Measurements from ENCODE around the gene SF3A2. TPM values are rescaled to one million over a fixed set of nuclear protein-coding genes. Genes with fewer than 3 reads are reported as not detected.

The SF3A2 gene
- total RNA-seq, 1 donor from 2014 or later = 14.4 TPM

DNA sequence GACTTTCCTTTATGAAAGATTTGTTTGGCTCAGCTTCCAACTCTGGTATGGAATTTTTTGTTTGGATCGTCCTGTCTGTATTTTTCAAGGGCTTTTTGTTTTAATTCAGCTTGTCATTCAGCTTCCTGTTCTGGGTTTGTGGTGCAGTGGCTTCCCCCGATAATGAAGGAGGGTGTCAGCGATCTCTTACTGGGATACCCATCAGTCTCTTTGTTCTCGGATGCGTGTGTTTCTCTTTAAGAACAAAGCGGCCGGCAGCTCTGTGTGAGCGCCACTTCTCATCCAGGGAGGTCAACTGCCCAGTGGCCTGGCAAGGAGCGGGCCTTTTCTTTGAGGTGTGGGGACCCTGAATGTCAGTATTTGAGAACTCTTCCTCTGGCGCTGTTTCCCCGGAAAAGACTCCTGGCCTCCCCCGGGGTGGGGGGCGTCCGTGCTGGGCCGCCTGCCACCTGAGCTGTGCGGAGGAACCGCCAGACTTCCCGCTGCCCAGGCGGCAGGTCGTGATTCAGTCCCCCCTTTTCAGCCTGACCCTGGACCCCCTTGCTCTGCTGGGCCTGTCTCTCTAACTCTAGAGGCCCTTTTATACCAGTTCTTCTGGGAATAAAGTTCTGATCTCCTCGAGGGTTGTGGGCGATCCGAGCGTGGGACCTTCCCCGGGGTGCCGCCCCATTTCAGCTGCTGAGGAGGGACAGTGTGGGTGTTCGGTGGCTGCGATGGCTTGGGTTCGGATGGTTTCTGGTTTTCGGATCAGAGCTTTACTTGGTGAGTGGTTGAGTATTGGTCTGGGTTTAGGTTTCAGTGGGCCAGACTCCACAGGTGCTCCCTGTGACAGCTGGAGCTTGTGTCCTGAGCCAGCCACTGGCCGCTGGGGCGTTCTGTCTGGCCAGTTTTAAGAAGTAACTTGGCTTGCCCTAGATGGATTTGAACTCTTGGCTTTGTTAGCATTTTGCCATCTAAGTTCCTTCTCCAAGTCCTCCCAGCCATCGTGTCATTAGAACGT is 3.4 kb downstream of the SF3A2 start:
- TF ChIP-seq, protein P1, sequence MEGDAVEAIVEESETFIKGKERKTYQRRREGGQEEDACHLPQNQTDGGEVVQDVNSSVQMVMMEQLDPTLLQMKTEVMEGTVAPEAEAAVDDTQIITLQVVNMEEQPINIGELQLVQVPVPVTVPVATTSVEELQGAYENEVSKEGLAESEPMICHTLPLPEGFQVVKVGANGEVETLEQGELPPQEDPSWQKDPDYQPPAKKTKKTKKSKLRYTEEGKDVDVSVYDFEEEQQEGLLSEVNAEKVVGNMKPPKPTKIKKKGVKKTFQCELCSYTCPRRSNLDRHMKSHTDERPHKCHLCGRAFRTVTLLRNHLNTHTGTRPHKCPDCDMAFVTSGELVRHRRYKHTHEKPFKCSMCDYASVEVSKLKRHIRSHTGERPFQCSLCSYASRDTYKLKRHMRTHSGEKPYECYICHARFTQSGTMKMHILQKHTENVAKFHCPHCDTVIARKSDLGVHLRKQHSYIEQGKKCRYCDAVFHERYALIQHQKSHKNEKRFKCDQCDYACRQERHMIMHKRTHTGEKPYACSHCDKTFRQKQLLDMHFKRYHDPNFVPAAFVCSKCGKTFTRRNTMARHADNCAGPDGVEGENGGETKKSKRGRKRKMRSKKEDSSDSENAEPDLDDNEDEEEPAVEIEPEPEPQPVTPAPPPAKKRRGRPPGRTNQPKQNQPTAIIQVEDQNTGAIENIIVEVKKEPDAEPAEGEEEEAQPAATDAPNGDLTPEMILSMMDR (IDR thresholded peaks at IDR 0.05) = no peak
- TF ChIP-seq EZH2phosphoT487 (IDR thresholded peaks at IDR 0.05) (no peak), EZH2 (IDR thresholded peaks at IDR 0.05) (no peak)
- peaks cover 10% of the 10 kb centered on the region for H3K36me3 Mint-ChIP-seq
- Histone ChIP-seq H3K4me3 (peak overlapping the region; percentile 72), H3F3A (ENCODE audit: low read depth) (peaks cover 30% of the 10 kb centered on the region), H3K4me1 (peaks cover 41% of the 10 kb centered on the region), H3K9me3 (ENCODE audit: low read depth) (no peaks in the 10 kb centered on the region), H3K27me3 (no peaks in the 10 kb centered on the region), H3K36me3 (no peaks in the 10 kb centered on the region), H3K27ac (peak overlapping the region; percentile 21), H3K79me2 (ENCODE audit: low read depth) (peaks cover 87% of the 10 kb centered on the region), H4K20me1 (ENCODE audit: low read depth) (peaks cover 86% of the 10 kb centered on the region), H3K9ac (peak overlapping the region; percentile 60), H3K4me2 (peak overlapping the region; percentile 81), H2AFZ (replicated peaks) (no peak overlapping the region)
- H3K4me1 Mint-ChIP-seq = peaks cover 55% of the 10 kb centered on the region
- H3K9me3 Mint-ChIP-seq = no peaks in the 10 kb centered on the region
- H3K4me3 Mint-ChIP-seq = peak overlapping the region; percentile 99
- H3K27ac Mint-ChIP-seq = peak overlapping the region; percentile 88
- peak; percentile 90 for DNase-seq (ENCODE audit: low spot score)
- H3K27me3 Mint-ChIP-seq (ENCODE audit: insufficient read depth, low read depth) = peaks cover 6% of the 10 kb centered on the region

DNA sequence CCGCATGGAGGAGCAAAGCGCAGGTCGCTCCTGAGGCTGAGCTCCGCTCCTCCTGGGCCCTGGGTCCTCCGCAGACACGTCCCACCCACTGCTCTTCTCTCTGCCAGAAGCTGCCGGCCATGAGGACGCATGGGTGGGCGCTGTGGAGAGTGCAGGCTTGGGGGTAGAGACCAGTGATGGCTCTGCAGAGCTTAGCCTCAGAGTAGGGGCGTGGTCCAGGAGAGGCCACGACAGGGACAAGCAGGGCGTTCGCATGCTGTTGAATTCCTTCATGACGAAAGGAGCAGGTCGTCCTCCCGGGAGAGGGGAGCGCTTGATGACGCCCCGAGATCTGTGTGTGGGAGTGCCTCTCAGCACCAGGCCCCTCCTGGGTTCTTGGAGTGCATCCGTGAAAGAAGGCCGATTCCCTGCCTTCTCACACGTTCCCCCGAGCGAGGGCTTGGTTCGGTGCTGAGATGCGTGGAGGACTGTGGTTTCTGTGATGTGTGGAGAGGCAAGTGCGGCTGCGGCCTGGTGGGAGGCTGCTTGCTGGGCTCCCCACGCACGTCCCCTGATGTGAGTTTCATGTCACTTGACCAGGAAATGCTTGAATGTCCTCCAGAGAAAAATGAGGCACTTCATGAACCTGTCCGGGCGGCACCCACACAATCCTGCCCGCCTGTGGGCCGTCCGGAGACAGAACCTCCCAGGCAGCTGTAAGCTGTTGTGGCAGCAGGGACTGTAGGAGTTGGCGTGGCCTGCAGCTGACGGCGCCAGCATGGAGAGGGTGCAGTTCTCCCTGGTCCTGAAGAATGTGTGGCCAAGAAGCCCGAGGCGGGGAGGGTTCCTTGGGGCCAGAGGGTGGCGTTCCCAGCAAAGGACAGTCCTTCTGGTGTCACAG is 4.5 kb downstream of the SF3A2 start:
- DNase-seq (ENCODE audit: low spot score) = no peak
- peaks cover 30% of the 10 kb centered on the region for H3F3A ChIP-seq (ENCODE audit: low read depth)
- H2AFZ ChIP-seq (replicated peaks) = no peak overlapping the region
- H3K79me2 ChIP-seq (ENCODE audit: low read depth) = peaks cover 77% of the 10 kb centered on the region
- H3K36me3 Mint-ChIP-seq = peaks cover 10% of the 10 kb centered on the region
- peak overlapping the region; percentile 81 for H3K4me2 ChIP-seq
- H4K20me1 ChIP-seq (ENCODE audit: low read depth) = peaks cover 92% of the 10 kb centered on the region
- peak overlapping the region; percentile 72 for H3K4me3 ChIP-seq
- peak overlapping the region; percentile 8 for H3K9ac ChIP-seq
- H3K27me3 Mint-ChIP-seq (ENCODE audit: insufficient read depth, low read depth) = peaks cover 7% of the 10 kb centered on the region
- H3K4me1 Mint-ChIP-seq = peaks cover 52% of the 10 kb centered on the region
- no peaks in the 10 kb centered on the region for H3K27me3 ChIP-seq
- peaks cover 38% of the 10 kb centered on the region for H3K4me1 ChIP-seq
- H3K9me3 ChIP-seq (ENCODE audit: low read depth) = no peaks in the 10 kb centered on the region
- no peaks in the 10 kb centered on the region for H3K36me3 ChIP-seq
- no peaks in the 10 kb centered on the region for H3K9me3 Mint-ChIP-seq
- no peak overlapping the region for H3K27ac ChIP-seq
- H3K4me3 Mint-ChIP-seq = peak overlapping the region; percentile 99
- no peak for TF ChIP-seq EZH2 (IDR thresholded peaks at IDR 0.05)
- TF ChIP-seq, protein P1 (IDR thresholded peaks at IDR 0.05) = no peak
- TF ChIP-seq EZH2phosphoT487 (IDR thresholded peaks at IDR 0.05) = no peak
- H3K27ac Mint-ChIP-seq = peak overlapping the region; percentile 93

DNA sequence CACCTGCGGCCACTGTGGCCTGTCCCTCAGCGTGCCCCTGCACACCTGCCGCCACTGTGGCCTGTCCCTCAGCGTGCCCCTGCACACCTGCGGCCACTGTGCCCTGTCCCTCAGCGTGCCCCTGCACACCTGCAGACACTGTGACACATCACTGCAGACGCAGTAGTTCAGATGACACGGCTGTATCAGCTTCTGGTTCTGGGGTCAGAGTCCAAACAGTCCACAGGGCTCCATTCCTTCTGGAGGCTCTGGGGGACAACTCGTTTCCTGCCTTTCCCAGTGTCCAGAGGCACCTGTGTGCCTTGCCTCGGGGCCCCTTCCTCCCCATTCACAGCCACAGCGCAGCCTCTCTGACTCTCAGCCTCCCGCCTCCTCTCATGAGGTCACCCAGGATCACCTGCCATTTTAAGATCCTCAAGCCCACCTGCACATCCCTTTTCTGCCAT is 5.5 kb downstream of the SF3A2 start:
- H3K79me2 ChIP-seq (ENCODE audit: low read depth) = peaks cover 73% of the 10 kb centered on the region
- Mint-ChIP-seq H3K36me3 (peaks cover 8% of the 10 kb centered on the region), H3K9me3 (no peaks in the 10 kb centered on the region), H3K4me1 (peaks cover 47% of the 10 kb centered on the region), H3K27me3 (ENCODE audit: insufficient read depth, low read depth) (peaks cover 2% of the 10 kb centered on the region), H3K4me3 (no peak overlapping the region), H3K27ac (no peak overlapping the region)
- peaks cover 38% of the 10 kb centered on the region for H3K4me1 ChIP-seq
- H3K9me3 ChIP-seq (ENCODE audit: low read depth) = no peaks in the 10 kb centered on the region
- H4K20me1 ChIP-seq (ENCODE audit: low read depth) = peaks cover 100% of the 10 kb centered on the region
- no peaks in the 10 kb centered on the region for H3K36me3 ChIP-seq
- H3F3A ChIP-seq (ENCODE audit: low read depth) = peaks cover 25% of the 10 kb centered on the region
- no peaks in the 10 kb centered on the region for H3K27me3 ChIP-seq
- no peak overlapping the region for H3K27ac ChIP-seq
- TF ChIP-seq EZH2phosphoT487 (IDR thresholded peaks at IDR 0.05) (no peak), EZH2 (IDR thresholded peaks at IDR 0.05) (no peak)
- TF ChIP-seq, protein P1 (IDR thresholded peaks at IDR 0.05) = no peak
- no peak overlapping the region for H3K4me2 ChIP-seq
- no peak overlapping the region for H3K4me3 ChIP-seq
- H3K9ac ChIP-seq = no peak overlapping the region
- H2AFZ ChIP-seq (replicated peaks) = no peak overlapping the region
- DNase-seq (ENCODE audit: low spot score) = no peak
